HPDE6-E6E7 (cell line): ENCODE results near the gene SLC12A9.

Experiments
- DNase-seq: peaks from one replicate; pipeline ENCODE4 v3.0.0; 2011; ENCODE audit warnings: missing footprints; ENCODE audit errors: extremely low spot score

Gene SLC12A9

DNA sequence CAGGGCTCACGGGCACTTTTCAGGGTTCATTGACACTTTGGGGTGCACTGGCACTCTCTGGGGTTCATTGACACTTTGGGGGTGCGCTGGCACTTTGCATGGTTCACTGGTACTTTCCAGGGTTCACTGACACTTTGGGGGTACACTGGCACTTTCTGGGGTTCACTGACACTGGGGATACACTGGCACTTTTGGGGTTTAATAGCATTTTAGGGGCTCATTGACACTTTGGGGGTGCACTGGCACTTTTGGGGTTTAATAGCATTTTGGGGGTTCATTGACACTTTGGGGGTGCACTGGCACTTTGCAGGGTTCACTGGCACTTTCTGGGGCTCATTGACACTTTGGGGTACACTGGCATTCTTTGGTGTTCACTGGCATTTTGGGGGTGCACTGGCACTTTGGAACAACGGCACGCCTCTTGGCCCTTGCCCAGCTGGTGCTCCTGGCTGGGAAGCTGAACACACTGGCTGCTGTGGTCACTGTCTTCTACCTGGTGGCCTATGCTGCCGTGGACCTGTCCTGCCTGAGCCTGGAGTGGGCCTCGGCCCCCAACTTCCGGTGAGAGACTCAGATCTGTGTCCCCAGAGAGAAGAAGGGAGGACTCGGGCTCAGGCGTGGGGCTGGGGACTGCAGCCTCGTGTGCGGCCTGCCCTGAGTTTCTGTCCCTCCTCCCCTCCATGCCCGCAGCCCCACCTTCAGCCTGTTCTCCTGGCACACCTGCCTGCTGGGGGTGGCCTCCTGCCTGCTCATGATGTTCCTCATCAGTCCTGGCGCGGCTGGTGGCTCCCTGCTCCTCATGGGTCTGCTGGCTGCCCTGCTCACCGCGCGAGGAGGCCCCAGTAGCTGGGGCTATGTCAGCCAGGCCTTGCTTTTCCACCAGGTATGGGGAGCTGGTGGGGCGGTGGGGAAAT is 8.4 kb downstream of the SLC12A9 start:
- DNase-seq: no peak

DNA sequence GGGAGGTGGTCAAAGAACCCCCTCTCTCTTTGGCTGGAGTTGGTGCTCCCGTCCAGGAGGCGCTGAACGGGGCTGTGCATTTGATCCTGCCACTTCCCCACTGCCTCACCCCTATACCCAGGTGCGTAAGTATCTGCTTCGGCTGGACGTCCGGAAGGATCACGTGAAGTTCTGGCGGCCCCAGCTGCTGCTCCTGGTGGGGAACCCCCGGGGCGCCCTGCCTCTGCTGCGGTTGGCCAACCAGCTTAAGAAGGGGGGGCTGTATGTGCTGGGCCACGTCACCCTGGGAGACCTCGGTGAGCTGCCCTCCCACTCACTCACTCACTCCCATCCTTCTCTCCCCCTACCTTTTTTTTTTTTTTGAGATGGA is 9.1 kb downstream of the SLC12A9 start:
- no peak for DNase-seq

DNA sequence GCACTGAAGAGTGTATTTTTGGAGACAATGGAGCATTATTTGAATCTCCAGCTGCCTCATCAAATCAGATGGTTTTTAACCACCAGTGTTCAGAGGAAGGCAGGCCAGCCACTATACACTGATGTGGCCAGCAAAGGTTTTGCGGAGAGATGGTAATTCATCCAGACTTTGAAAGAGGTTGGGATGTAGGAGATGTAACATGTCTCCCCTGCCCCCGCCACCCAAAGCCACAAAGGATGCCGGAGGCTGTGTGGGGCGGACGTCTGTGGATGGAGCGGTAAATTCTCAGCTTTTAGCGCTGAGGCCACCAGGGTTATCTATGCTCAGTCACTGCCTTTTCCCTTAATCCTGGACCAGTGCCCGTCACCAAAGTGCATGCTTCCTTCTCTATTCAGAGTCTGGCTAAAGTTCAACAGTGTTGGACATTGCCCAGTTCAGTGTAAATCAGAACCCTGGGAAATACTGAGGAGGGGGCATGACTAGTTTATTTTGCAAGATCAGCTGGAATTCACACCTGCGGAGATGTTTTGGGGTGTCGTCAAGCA is 11.0 kb downstream of the SLC12A9 start:
- no peak for DNase-seq

DNA sequence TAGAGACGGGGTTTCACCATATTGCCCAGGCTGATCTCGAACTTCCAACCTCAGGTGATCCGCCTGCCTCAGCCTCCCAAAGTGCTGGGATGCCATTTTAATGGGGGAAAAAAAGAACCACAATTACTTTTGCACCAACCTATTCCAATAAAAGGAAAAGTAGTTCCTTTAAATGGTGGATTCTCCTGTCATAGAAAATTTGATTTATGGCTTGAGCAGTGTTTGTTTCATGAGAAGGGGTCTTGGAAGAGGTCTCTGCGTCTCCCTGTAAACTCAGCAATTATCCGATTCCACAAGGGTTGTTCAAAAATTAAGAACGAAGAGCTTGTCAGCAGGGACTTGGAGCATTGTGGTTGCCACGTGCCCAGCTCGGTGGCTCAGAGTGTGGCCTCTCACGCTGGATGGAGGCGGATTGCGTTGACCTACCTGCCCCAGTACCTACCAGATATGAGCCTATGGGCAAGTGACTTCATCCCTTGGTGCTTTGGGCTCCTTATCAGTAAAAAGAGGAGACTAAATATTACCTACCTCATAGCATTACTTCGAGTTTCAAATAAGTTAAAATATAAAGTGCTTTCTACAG is 11.8 kb downstream of the SLC12A9 start:
- no peak for DNase-seq

DNA sequence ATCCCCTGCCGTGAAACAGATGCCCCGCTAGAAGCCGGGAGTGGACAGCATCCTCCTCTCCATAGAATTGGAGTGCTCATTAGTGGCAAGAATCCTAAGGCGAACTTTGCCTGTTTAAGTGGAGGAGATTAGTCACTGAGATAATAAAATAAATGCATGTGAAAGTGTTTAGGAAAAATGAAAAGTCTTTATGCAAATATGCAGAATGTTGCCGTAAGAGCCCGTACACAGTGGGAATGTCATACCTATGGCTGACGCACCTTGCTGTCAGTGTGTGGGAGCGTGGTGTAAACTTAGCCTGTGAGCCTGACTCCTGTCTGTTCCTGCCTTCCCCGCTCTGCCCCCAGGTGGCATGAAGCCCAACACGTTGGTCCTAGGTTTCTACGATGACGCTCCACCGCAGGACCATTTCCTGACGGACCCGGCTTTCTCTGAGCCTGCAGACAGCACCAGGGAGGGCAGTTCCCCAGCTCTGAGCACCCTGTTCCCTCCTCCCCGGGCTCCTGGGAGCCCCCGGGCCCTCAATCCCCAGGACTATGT is 12.9 kb downstream of the SLC12A9 start:
- peak; percentile 97 for DNase-seq

DNA sequence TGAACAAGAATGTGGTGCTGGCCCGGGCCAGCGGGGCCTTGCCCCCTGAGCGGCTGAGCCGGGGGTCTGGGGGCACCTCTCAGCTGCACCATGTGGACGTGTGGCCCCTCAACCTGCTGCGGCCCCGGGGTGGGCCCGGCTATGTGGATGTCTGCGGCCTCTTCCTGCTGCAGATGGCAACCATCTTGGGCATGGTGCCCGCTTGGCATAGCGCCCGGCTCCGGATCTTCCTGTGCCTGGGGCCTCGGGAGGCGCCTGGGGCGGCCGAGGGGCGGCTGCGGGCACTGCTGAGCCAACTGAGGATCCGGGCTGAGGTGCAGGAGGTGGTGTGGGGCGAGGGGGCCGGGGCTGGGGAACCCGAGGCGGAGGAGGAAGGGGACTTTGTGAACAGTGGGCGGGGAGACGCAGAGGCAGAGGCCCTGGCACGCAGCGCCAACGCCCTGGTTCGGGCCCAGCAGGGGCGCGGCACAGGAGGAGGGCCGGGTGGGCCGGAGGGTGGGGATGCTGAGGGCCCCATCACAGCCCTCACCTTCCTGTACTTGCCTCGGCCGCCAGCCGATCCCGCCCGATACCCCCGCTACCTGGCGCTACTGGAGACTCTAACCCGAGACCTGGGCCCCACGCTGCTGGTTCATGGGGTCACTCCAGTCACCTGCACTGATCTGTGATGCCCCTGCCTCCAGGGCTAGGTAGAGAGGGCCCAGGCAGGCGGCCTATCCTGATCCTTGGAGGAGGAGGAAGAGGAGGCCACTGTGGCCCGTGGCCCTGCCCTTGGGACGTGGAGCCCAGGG is 13.6 kb downstream of the SLC12A9 start:
- peak; percentile 47 for DNase-seq

DNA sequence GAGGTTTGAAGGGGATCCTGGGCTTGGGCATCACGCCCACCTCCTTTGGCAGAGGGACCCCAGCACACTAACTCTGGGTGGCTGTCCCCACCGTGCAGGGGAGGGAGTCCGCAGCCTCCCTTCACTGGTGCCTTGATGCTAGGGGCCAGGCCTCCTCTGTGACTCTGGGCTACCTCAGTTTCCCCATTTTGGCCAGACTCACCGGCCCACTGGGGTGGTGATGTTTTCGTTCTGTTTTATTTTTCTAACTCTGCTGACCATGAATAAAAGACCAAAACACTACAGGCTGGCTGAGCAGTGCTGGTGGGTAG is 14.2 kb downstream of the SLC12A9 start:
- no peak for DNase-seq

DNA sequence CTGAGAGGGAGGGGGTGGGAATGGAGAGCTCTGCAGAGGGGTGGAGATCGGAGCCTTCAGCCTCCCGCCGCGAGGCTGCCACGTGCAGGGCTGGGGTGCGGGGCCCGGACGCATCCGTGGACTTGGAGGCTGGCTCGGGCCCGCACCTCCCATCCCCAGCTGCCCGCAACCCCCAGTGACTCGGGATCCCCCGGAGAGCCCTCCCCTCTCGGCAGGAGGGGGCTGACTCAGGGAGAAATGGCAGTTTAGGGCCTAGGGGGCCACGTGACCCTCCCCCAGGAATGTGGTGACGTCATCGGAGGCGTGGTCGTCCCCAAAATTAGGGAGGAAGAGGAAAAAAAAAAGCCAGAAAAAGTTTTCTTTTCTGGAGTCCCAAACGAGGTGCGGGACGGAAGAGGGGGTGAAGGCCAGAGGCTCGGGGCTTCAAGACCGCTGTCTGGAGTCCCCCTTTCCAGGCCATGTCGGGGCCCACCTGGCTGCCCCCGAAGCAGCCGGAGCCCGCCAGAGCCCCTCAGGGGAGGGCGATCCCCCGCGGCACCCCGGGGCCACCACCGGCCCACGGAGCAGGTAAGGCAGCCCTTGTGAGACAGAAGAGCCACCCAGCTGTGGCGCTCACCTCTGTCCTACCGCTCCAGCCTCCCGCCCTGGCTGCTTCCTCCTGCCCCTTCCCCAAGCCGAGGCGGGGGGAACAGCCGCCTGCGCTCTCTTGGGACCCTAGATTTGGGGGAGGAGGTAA is 14.7 kb downstream of the SLC12A9 start, which contains the start of gene TRIP6:
Gene TRIP6, plus strand, starts transcription at position 348 of the 736 bp plus-strand sequence. Its CDS starts 111 bp downstream, at position 459.
- peak; percentile 88 for DNase-seq

DNA sequence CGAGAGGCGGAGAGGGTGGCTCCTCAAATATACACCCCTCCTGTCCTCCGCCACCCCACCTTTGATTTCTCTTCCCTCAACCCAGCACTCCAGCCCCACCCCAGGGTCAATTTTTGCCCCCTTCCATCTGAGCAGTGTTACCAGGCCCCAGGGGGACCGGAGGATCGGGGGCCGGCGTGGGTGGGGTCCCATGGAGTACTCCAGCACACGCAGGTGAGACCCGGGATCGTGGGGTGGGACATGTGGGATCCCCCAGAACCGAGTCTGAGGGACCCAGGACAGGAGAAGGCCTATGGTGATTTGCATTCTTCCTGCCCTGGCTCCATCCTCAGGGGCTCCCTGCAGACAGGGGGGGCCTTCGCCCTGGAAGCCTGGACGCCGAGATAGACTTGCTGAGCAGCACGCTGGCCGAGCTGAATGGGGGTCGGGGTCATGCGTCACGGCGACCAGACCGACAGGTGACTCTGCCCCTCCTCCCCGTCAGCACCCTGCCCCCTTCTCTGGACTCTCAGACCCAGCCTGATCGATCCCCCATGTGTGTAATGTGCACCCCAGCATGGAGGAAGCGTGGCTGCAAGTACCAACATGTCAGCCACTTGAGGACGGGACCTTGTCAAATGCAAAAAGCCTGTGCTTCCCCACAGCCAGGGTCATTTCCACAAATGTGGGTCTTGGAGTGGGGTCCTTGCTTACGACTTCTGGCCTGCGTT is 15.4 kb downstream of the SLC12A9 start:
- peak; percentile 37 for DNase-seq

DNA sequence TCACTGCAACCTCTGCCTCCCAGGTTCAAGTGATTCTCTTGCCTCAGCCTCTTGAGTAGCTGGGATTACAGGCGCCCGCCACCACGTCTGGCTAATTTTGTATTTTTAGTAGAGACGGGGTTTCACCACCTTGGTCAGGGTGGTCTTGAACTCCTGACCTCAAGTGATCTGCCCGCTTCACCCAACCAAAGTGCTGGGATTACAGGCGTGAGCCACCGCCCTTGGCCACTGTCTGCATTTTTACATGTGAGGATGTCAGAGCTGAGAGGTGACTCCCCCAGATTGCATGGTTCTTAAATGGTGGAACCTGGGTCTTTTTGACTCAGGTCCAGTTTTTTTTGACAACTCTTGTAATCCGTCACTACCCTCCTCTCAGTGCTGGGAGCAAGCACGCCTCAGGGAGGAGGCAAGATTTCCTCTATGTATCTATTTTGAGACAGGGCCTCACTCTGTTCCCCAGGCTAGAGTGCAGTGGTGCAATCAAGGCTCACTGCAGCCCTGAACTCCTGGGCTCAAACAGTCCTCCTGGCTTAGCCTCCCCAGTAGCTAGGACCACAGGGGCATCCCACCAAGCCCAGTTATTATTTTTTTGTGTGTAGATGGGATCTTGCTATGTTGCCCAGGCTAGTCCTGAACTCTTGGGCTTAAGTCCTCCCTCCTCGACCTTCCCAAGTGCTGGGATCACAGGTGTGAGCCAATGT is 21.2 kb downstream of the SLC12A9 start:
- no peak for DNase-seq

DNA sequence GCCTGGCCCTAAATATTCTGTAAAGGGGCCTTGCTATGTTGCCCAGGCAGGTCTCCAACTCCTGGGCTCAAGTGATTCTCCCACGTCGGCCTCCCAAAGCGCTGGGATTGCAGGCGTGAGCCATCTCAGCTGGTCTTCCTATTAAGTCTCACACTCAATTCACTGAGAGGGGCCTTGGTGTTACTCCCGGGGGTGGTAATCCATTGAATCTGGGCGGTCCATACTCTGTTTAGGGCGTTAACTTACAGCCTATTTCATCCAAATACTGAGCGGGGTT is 21.7 kb downstream of the SLC12A9 start:
- no peak for DNase-seq

DNA sequence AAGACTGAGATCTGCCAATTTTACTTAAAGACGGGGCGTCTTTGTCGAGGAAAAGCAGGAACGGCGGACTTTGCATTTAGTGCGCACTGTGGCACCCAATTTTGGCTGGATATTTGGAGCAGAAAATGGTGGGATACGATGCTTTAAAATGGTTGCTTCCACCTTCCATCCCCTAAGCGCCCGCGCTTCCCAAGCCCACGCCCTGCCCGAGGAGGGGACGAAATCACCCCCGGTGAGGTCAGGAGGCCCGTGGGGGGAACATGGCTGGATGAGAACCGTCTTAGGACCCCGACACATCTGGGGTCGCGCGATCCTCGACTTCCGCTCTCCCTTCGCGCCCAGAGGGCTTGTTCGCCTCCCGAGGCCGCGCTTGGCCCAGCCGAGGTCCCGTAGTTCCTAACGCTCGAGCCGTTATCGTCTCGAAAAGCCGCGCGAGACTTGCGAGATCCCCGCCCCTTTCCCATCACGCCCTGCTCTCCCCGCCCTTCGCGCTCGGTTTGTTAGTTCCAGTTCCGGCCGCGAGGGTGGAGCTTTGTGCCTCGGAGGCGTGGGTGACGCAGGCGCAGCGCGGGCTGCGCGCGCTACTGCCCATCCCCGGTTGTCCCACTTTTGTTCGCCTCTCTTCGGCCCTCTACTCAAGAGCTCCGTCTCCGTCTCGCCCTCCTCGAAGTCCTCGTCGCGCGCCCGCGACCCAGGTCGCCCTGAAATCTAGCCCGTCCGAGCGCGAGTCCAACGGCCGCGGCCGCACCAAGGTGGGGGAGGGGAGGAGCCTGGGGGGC is 22.3 kb downstream of the SLC12A9 start, which contains the start of gene SRRT:
Gene SRRT, plus strand, starts transcription at position 527 of the 779 bp plus-strand sequence. CDS start 488 bp downstream, outside the sequence.
- DNase-seq: peak; percentile 85

DNA sequence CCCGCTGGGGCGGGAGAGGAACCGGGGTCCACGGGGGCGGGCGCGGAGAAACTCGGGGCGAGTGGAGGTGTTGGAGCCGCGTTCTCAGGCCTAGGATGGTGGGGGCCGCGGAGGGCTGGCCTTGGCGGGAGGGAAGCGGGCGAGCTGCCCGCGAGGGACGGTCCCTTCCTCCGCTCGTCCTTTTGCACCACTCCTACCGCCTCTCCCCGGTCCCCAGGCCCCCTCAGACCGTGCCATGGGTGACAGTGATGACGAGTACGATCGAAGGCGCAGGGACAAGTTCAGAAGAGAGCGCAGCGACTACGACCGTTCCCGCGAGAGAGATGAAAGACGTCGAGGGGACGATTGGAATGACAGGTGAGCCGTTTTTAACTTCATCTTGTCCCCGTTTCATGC is 22.8 kb downstream of the SLC12A9 start:
- no peak for DNase-seq

DNA sequence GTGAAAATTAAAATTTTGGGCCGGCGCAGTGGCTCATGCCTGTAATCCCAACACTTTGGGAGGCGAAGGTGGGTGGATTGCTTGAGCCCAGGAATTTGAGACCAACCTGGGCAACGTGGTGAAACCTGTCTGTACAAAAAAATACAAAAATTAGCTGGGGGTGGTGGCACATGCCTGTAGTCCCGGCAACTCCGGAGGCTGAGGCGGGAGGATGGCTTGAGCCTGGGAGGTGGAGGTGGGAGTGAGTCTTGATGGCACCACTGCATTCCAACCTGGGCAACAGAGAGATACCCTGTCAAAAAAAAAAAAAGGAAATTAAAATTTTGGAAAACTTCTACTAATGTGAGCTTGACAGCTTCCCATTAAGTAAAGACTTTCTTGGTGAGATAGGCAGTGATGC is 25.5 kb downstream of the SLC12A9 start:
- no peak for DNase-seq

DNA sequence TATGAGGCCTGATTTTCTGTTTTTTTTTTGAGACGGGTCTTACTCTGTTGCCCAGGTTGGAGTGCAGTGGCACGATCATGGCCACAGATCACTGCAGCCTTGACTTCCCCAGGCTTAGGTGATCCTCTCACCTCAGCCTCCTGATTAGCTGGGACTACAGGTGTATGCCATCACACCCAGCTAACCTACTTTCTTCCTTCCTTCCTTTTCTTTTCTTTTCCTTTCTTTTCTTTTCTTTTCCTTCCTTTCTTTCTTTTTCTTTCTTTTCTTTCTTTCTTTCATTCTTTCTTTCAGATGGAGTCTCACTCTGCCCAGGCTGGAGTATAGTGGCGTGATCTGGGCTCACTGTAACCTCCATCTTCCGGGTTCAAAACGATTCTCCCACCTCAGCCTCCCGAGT is 26.2 kb downstream of the SLC12A9 start:
- DNase-seq: no peak

DNA sequence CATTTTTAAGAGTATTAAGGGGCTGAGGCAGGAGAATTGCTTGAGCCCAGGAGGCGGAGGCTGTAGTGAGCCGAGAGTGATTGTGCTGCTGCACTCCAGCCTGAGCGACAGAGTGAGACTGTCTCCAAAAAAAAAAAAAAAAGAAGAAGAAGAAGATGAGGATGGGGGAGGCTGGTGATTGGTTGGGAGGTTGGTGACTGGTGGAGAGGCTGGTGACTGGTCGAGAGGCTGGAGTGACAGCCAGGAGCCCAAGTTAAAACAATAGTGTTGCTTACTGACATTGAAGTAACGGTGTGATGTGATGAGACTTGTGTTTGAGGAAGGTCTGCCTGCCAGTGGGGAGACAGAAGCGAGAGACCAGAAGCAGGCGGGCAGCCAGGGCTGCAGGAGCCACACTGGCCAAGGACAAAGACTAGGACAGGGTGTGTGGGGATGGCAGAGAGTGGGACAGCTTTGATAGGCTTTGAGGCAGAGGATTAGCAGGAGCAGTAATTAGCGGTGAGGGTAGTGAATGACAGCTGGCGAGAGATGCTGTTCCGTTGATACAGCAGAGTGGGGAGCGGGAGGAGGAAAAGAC is 27.3 kb downstream of the SLC12A9 start:
- DNase-seq: no peak

DNA sequence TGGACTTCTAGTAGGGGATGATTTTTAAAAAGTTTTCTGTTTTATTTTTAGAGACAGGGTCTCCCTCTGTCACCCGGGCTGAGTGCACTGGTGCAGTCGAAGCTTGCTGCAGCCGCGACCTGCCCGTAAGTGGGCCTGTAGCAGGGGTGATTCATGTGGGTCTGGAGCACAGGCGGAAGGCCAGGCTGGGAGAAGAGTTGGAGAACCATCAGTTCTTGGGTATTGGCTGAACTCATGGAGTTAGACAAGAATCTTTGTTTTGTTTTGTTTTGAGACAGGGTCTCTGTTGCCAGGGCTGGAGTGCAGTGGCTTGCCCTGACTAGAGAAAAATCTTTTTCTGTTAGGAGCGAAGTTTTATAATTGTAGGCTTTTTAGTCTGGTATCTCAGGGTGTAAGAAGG is 28.1 kb downstream of the SLC12A9 start:
- DNase-seq: no peak

DNA sequence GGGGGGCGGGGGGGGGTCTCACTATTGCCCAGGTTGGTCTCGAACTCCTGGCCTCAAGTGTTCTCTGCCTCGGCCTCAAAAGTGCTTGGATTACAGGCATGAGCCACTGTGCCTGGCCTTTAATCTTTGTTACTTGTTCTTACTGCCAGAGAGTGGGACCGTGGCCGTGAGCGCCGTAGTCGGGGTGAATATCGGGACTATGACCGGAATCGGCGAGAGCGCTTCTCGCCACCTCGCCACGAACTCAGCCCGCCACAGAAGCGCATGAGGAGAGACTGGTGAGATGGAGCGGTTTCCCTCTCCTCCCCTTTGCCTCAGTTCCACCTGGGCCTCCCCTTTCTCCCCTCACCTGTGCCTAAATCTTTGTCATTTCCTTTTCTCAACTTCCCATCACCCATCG is 28.6 kb downstream of the SLC12A9 start:
- no peak for DNase-seq

DNA sequence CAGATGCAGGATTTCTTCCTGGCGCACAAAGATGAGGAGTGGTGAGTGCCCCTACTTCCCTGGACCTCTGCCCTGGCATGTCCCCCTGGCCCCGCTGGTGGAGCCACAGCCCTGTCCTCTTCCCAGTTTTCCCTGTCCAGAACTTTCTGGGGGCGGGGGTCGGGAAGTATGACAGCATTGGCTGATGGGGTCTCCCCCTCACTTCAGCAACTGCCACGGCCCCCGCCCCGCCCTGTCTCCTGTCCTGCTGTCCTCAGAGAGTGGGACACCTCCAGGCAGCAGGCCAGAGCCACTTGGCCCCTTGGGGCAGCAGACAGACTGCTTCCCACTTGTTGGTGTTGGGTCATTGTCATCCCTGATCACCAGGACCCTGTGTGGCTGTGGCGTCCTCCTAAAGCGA is 29.7 kb downstream of the SLC12A9 start:
- no peak for DNase-seq
